CD4-positive, alpha-beta T cell treated with Interleukin-4 for 1 hour (primary cell): ENCODE results near the gene MROH2A.

Experiments used
- DNase-seq, 2 donors: peaks; one replicate each; pipeline ENCODE4 v3.0.0-alpha.2; 2020 to 2022

The MROH2A gene

GRCh38 chr2:233761040-233761769 is 16.9 kb upstream of the MROH2A start:
- DNase-seq = no peak

- DNase-seq = no peak
Observed at GRCh38 chr2:233764264-233764663, 13.9 kb upstream of the MROH2A start.

- DNase-seq = no peak
Observed at GRCh38 chr2:233764761-233765160, 13.4 kb upstream of the MROH2A start.

- DNase-seq = no peak
Observed at GRCh38 chr2:233766416-233766815, 11.7 kb upstream of the MROH2A start.

- no peak for DNase-seq
Observed at GRCh38 chr2:233768076-233768475, 10.1 kb upstream of the MROH2A start.

GRCh38 chr2:233769260-233769659 is 8.9 kb upstream of the MROH2A start:
- DNase-seq = no peak

GRCh38 chr2:233772153-233772552 is 6.0 kb upstream of the MROH2A start:
- DNase-seq = no peak

GRCh38 chr2:233772583-233772982 is 5.5 kb upstream of the MROH2A start:
- no peak for DNase-seq

- DNase-seq = no peak
Observed at GRCh38 chr2:233773854-233774253, 4.3 kb upstream of the MROH2A start.

GRCh38 chr2:233775414-233775813 is 2.7 kb upstream of the MROH2A start:
- DNase-seq = no peak

- DNase-seq = no peak
Observed at GRCh38 chr2:233779722-233780121, 1.6 kb downstream of the MROH2A start.

GRCh38 chr2:233780771-233781170 is 2.6 kb downstream of the MROH2A start:
- DNase-seq = no peak

- no peak for DNase-seq
Observed at GRCh38 chr2:233789554-233789953, 11.4 kb downstream of the MROH2A start.

- no peak for DNase-seq
Observed at GRCh38 chr2:233791151-233791882, 13.2 kb downstream of the MROH2A start.

- DNase-seq = no peak
Observed at GRCh38 chr2:233791883-233792329, 13.8 kb downstream of the MROH2A start.

GRCh38 chr2:233792720-233793119 is 14.6 kb downstream of the MROH2A start:
- no peak for DNase-seq

GRCh38 chr2:233793465-233794127 is 15.5 kb downstream of the MROH2A start:
- no peak for DNase-seq

- no peak for DNase-seq
Observed at GRCh38 chr2:233794128-233794658, 16.1 kb downstream of the MROH2A start.

- no peak for DNase-seq
Observed at GRCh38 chr2:233795735-233796171, 17.6 kb downstream of the MROH2A start.

- DNase-seq = no peak
Observed at GRCh38 chr2:233796254-233796653, 18.1 kb downstream of the MROH2A start.

- no peak for DNase-seq
Observed at GRCh38 chr2:233798335-233799086, 20.4 kb downstream of the MROH2A start.

GRCh38 chr2:233799087-233799665 is 21.0 kb downstream of the MROH2A start:
- DNase-seq = no peak
